HepG2 (cell line): ENCODE data around the gene ZNRF3. TPM values are rescaled to one million over a fixed set of nuclear protein-coding genes. Genes with fewer than 3 reads are reported as not detected.

Experiments used
- ATAC-seq: fragments of 200-7000 bp; cut with Tn5 transposase; 3 replicates; pipeline ENCODE4 v1.9.1; 2020; ENCODE audit warnings: mild to moderate bottlenecking, moderate library complexity
- BruUV-seq: library from RNA; stranded (reverse); fragments of 400-500 nt; replicated peaks from 2 replicates; lab custom pipeline; 2021; lab: Mats Ljungman, UMichigan
- CTCF ChIA-PET: fragments of 300-600 bp; formaldehyde crosslinking; extraction: SDS; loops from one replicate; lab custom pipeline; 2021; ENCODE audit warnings: low total read pairs, inconsistent platforms, low intra/inter-chr PET ratio; lab: Yijun Ruan, JAX
- POLR2A ChIA-PET: fragments of 350-600 bp; sonication (Branson Sonifier 250); formaldehyde crosslinking; loops from one replicate; lab custom pipeline; 2020; ENCODE audit warnings: antibody characterized with exemption, inconsistent platforms; lab: Yijun Ruan, JAX
- DNase-seq: peaks from one replicate; pipeline ENCODE4 v3.0.0-alpha.2; 2015; ENCODE audit warnings: low spot score
- FAIRE-seq: peaks from 3 replicates; lab custom pipeline; 2011; peaks lifted over from hg19 to GRCh38; lab: Jason Lieb, UNC
- H2AFZ ChIP-seq: one replicate; pipeline ENCODE4 v1.6.1; 2011; ENCODE audit warnings: low read length, inconsistent platforms
- H3K27ac ChIP-seq: fragments of 300-600 bp; 3 replicates; pipeline ENCODE4 v1.8.0; 2011; ENCODE audit warnings: mixed run types, mild to moderate bottlenecking, mixed read lengths, low read length, inconsistent platforms; ENCODE audit not compliant: insufficient read depth; ENCODE audit errors: extremely low read length
- H3K27me3 ChIP-seq, 2 experiments: fragments of 200-600 bp in 1 of 2; 2 replicates in 1 of 2; 3 replicates in 1 of 2; pipeline versions ENCODE4 v1.6.0 to v1.8.0; 2011; ENCODE audit warnings: low read length in 2 of 2, mild to moderate bottlenecking in 2 of 2, moderate library complexity in 2 of 2, inconsistent platforms in 1 of 2; ENCODE audit not compliant: insufficient read depth in 2 of 2, control insufficient read depth in 1 of 2
- H3K36me3 ChIP-seq, 2 experiments: fragments of 200-600 bp in 1 of 2; replicated peaks in 1 of 2; 2 replicates in 1 of 2; 3 replicates in 1 of 2; pipeline versions ENCODE4 v1.5.1 to v1.8.0; 2011; ENCODE audit warnings: low read length in 2 of 2, inconsistent platforms in 1 of 2; ENCODE audit not compliant: insufficient read depth in 2 of 2, control insufficient read depth in 1 of 2
- H3K4me1 ChIP-seq: 2 replicates; pipeline ENCODE4 v1.5.1; 2012; ENCODE audit warnings: low read length, inconsistent platforms; ENCODE audit not compliant: insufficient read depth
- H3K4me2 ChIP-seq: 2 replicates; pipeline ENCODE4 v1.6.0; 2011; ENCODE audit warnings: low read depth, low read length, inconsistent platforms
- H3K4me3 ChIP-seq, 3 experiments: fragments of 200-600 bp in 1 of 3; sonication (generic), shearing (Covaris generic) in 1 of 3; replicated peaks in 1 of 3; 2 replicates each; pipeline ENCODE4 v1.5.1; 2011 to 2016; ENCODE audit warnings: low read length in 3 of 3, inconsistent platforms in 2 of 3, low read depth in 2 of 3, mild to moderate bottlenecking in 2 of 3, control low read depth in 1 of 3, mixed read lengths in 1 of 3; ENCODE audit not compliant: insufficient read depth in 1 of 3
- H3K79me2 ChIP-seq: one replicate; pipeline ENCODE4 v1.6.1; 2011; ENCODE audit warnings: low read length, inconsistent platforms; ENCODE audit not compliant: insufficient read depth
- H3K9ac ChIP-seq: 2 replicates; pipeline ENCODE4 v1.6.0; 2011; ENCODE audit warnings: mild to moderate bottlenecking, low read depth, low read length, inconsistent platforms; ENCODE audit not compliant: insufficient read depth
- H3K9me3 ChIP-seq: 2 replicates; pipeline ENCODE4 v1.5.1; 2012; ENCODE audit warnings: mild to moderate bottlenecking, low read length
- H4K20me1 ChIP-seq: 2 replicates; pipeline ENCODE4 v1.6.0; 2011; ENCODE audit warnings: inconsistent platforms, mild to moderate bottlenecking, low read length, moderate library complexity; ENCODE audit not compliant: insufficient read depth
- BCLAF1 ChIP-seq: fragments of 450-650 bp; IDR thresholded peaks from 2 replicates; pipeline ENCODE4 v1.6.1; 2017; ENCODE audit warnings: mild to moderate bottlenecking
- FOXP1 ChIP-seq, 2 experiments: fragments of 450-650 bp in 1 of 2; IDR thresholded peaks; 2 replicates each; pipeline ENCODE4 v1.6.1; 2017 to 2018; ENCODE audit warnings: antibody characterized with exemption in 1 of 2
- HOXA3 ChIP-seq: sonication (generic); formaldehyde crosslinking; IDR thresholded peaks from 2 replicates; pipeline ENCODE4 v1.5.0; 2020; ENCODE audit warnings: missing genetic modification reagents
- KDM4B ChIP-seq: sonication (generic); formaldehyde crosslinking; IDR thresholded peaks from 2 replicates; pipeline ENCODE4 v1.4.0; 2020; ENCODE audit warnings: missing genetic modification reagents
- KLF16 ChIP-seq, 2 experiments: sonication (generic) in 1 of 2; formaldehyde crosslinking in 1 of 2; IDR thresholded peaks; 2 replicates each; pipeline versions ENCODE4 v1.6.1 to v1.8.0; 2016 to 2023; ENCODE audit warnings: missing genetic modification reagents in 2 of 2, missing compliant biosample characterization in 1 of 2
- SALL1 ChIP-seq: sonication (generic); formaldehyde crosslinking; IDR thresholded peaks from 2 replicates; pipeline ENCODE4 v1.8.0; 2022; ENCODE audit warnings: mild to moderate bottlenecking, missing genetic modification reagents
- SOX13 ChIP-seq, 3 experiments: fragments of 450-650 bp in 1 of 3; sonication (generic) in 1 of 3; formaldehyde crosslinking in 1 of 3; IDR thresholded peaks in 2 of 3; conservative IDR thresholded peaks in 1 of 3; 2 replicates each; pipeline versions ENCODE4 v1.5.0 to v1.6.1; 2016 to 2020; ENCODE audit warnings: antibody characterized with exemption in 1 of 3, mild to moderate bottlenecking in 1 of 3, missing compliant biosample characterization in 1 of 3, missing genetic modification reagents in 1 of 3, moderate library complexity in 1 of 3
- SP1 ChIP-seq, 2 experiments: fragments of 450-650 bp in 1 of 2; sonication (generic) in 1 of 2; formaldehyde crosslinking in 1 of 2; IDR thresholded peaks; 2 replicates each; pipeline versions ENCODE4 v1.4.0 to v1.6.1; 2016 to 2020; ENCODE audit warnings: missing genetic modification reagents in 1 of 2
- ZNF318 ChIP-seq: sonication (generic); formaldehyde crosslinking; IDR thresholded peaks from 2 replicates; pipeline ENCODE4 v1.4.0; 2020; ENCODE audit warnings: mild to moderate bottlenecking, missing genetic modification reagents
- ZNF768 ChIP-seq: sonication (generic); formaldehyde crosslinking; IDR thresholded peaks from 2 replicates; pipeline ENCODE4 v1.4.0; 2020; ENCODE audit warnings: missing genetic modification reagents
- ZNF839 ChIP-seq: sonication (generic); formaldehyde crosslinking; IDR thresholded peaks from 2 replicates; pipeline ENCODE4 v1.4.0; 2020; ENCODE audit warnings: missing genetic modification reagents, mild to moderate bottlenecking, borderline replicate concordance
- ZSCAN21 ChIP-seq: sonication (generic); formaldehyde crosslinking; IDR thresholded peaks from 2 replicates; pipeline ENCODE4 v1.8.0; 2022; ENCODE audit warnings: mild to moderate bottlenecking, missing genetic modification reagents, moderate library complexity, borderline replicate concordance
- ZSCAN29 ChIP-seq: sonication (generic); formaldehyde crosslinking; conservative IDR thresholded peaks from 2 replicates; pipeline ENCODE4 v1.4.0; 2020; ENCODE audit warnings: mild to moderate bottlenecking, missing genetic modification reagents
- WGBS: methylation state at CpG from one replicate; pipeline ENCODE4 v1.1.6; 2017; ENCODE audit warnings: low lambda C conversion rate; 5-methylcytosine and 5-hydroxymethylcytosine counted together
- in situ Hi-C: cut with HindIII; loops from 2 replicates; pipeline ENCODE4 v1.10.0; 2017; ENCODE audit warnings: low pct_unique_long_range_greater_than_20kb; ENCODE audit not compliant: extremely low pct_ligation_motif_present
- intact Hi-C: fragments of 100-400 bp; cut with micrococcal nuclease; formaldehyde crosslinking; loops from one replicate; pipeline ENCODE4 v1.10.0; 2022; ENCODE audit not compliant: unreplicated experiment
- polyA plus RNA-seq, 8 experiments: library from polyadenylated mRNA; depleted of rRNA in 3 of 8; stranded (reverse) in 7 of 8; unstranded in 1 of 8; fragments of >200 nt; fragmentation: Illumina TruSeq in 4 of 8; extraction: Trizol in 4 of 8; gene quantifications; 2 replicates each; pipeline versions ENCODE4 v1.2.1 to v1.2.3, GENCODE V29; 2011 to 2016; ENCODE audit warnings: low read depth in 4 of 8, missing spikeins in 1 of 8, mixed read lengths in 1 of 8; ENCODE audit not compliant: insufficient read depth in 1 of 8
- total RNA-seq, 5 experiments: library from RNA; depleted of rRNA; stranded (reverse); fragments of >200 nt; fragmentation: Illumina TruSeq; extraction: Trizol; gene quantifications; 2 replicates each; pipeline ENCODE4 v1.2.3, GENCODE V29; 2016; ENCODE audit warnings: low read depth in 1 of 5

The ZNRF3 gene
- total and polyA plus RNA-seq, 2 of the 13 experiments (the other 11 are each of a cell fraction or from before 2014, with no cell fraction given): 20.3 to 36.7 TPM

GRCh38 chr22:28838971-28839370 lies 44.4 kb upstream of the ZNRF3 start:
- in situ Hi-C loops: no loop called here
- Histone ChIP-seq H3K4me1 (peaks cover 33% of the 10 kb centered on the region), H3K4me2 (peak overlapping the region; percentile 8), H3K9me3 (no peaks in the 10 kb centered on the region), H3K27me3 (no peaks in the 10 kb centered on the region), H3K36me3 (no peaks in the 10 kb centered on the region), H3K9ac (no peak overlapping the region), H4K20me1 (no peaks in the 10 kb centered on the region), H3K79me2 (no peaks in the 10 kb centered on the region), H3K27ac (no peak overlapping the region), H2AFZ (no peak overlapping the region), H3K4me3 (no peak overlapping the region)
- POLR2A ChIA-PET: no interaction called here
- intact Hi-C loops: no loop called here
- no TSS peak for BruUV-seq
- WGBS: 4% methylated on average over 5 of the region's 5 CpGs
- CTCF ChIA-PET: no interaction called here
- FAIRE-seq (peak; percentile 42), DNase-seq (peak; percentile 44), ATAC-seq (peak; percentile 76)
- TF ChIP-seq KLF16 (CRISPR knock-in tag; IDR thresholded peaks at IDR 0.05) (no peak), HOXA3 (CRISPR knock-in tag) (peak; percentile 17; the same call in 1 of the 2 replicates), ZSCAN21 (CRISPR knock-in tag) (no peak), KDM4B (CRISPR knock-in tag) (no peak), SALL1 (CRISPR knock-in tag) (no peak), ZNF839 (CRISPR knock-in tag) (no peak), ZSCAN29 (no peak), ZNF768 (no peak), FOXP1 (IDR thresholded peaks at IDR 0.05) (no peak), FOXP1 (CRISPR knock-in tag; IDR thresholded peaks at IDR 0.05) (peak; percentile 72), SOX13 (IDR thresholded peaks at IDR 0.05) (no peak), SOX13 (CRISPR knock-in tag; conservative IDR thresholded peaks at IDR 0.05 in 1 of 2, IDR thresholded peaks at IDR 0.05 in 1 of 2) (peak in 1 of 2 experiments; percentile 70; a peak in 2 of 4 replicates), SP1 (IDR thresholded peaks at IDR 0.05) (no peak), SP1 (CRISPR knock-in tag; IDR thresholded peaks at IDR 0.05) (no peak), BCLAF1 (no peak), ZNF318 (CRISPR knock-in tag) (no peak)
